ENCODE data around the gene PON3. TPM values are rescaled to one million over a fixed set of nuclear protein-coding genes. Genes with fewer than 3 reads are reported as not detected.

Gene PON3
- total and polyA plus RNA-seq, 2 of the 4 experiments (the other 2 are of a cell fraction) = not detected

- dilution Hi-C loops (cut with HindIII; ENCODE audit: low sequenced_read_pairs, unreplicated experiment) = no loop called here
- ATAC-seq (ENCODE audit: low read depth) (no peak), DNase-seq (no peak)
- Histone ChIP-seq H3K9ac (ENCODE audit: low read depth, low read length) (no peak overlapping the region), H2BK5ac (ENCODE audit: low read depth, low read length, poor library complexity, severe bottlenecking) (no peak overlapping the region), H3K56ac (ENCODE audit: extremely low read depth, insufficient read depth, low read length) (no peak overlapping the region), H3K36me3 (ENCODE audit: control insufficient read depth, insufficient read depth, low read length) (no peaks in the 10 kb centered on the region), H3K4me1 (ENCODE audit: control insufficient read depth, insufficient read depth, low read length) (no peaks in the 10 kb centered on the region), H2BK15ac (ENCODE audit: low read depth, low read length) (no peak overlapping the region), H3K4ac (ENCODE audit: low read depth, low read length) (no peak overlapping the region), H4K91ac (ENCODE audit: insufficient read depth, low read depth, low read length) (no peak overlapping the region), H3K9me3 (ENCODE audit: control insufficient read depth, insufficient read depth, low read length) (no peaks in the 10 kb centered on the region), H4K20me1 (ENCODE audit: insufficient read depth, low read length) (no peaks in the 10 kb centered on the region), H3K14ac (replicated peaks; ENCODE audit: low read depth, low read length) (no peak overlapping the region), H2AK5ac (ENCODE audit: low read depth, low read length) (no peak overlapping the region), H4K8ac (ENCODE audit: low read depth in 2 of 2, low read length in 2 of 2) (no peak overlapping the region), H3K4me3 (ENCODE audit: insufficient read depth, low read depth, low read length) (no peak overlapping the region), H2AFZ (replicated peaks; ENCODE audit: low read length, poor library complexity) (no peak overlapping the region), H3K23ac (ENCODE audit: low read depth, low read length) (no peak overlapping the region), H2BK120ac (ENCODE audit: low read depth, low read length) (no peak overlapping the region), H3K27ac (ENCODE audit: insufficient read depth, low read length) (no peak overlapping the region), H3K4me2 (ENCODE audit: low read depth, low read length) (no peak overlapping the region), H3K79me1 (ENCODE audit: low read depth in 1 of 2, low read length in 2 of 2) (no peaks in the 10 kb centered on the region), H4K5ac (ENCODE audit: low read depth, low read length) (no peak overlapping the region), H2AK9ac (replicated peaks; ENCODE audit: low read depth, low read length, poor library complexity) (no peak overlapping the region), H3K9me1 (ENCODE audit: insufficient read depth, low read length) (no peaks in the 10 kb centered on the region), H3K18ac (ENCODE audit: low read depth, low read length) (no peak overlapping the region), H3K27me3 (ENCODE audit: control insufficient read depth, insufficient read depth, low read length) (no peaks in the 10 kb centered on the region), H2BK20ac (ENCODE audit: low read depth, low read length) (no peak overlapping the region)
- CTCF ChIA-PET = no interaction called here
- in situ Hi-C loops (cut with MboI; ENCODE audit: low sequenced_read_pairs) = no loop called here
- TF ChIP-seq RAD21 (IDR thresholded peaks at IDR 0.05; ENCODE audit: low read length) = no peak
- no peak for TF ChIP-seq CEBPB (IDR thresholded peaks at IDR 0.05; ENCODE audit: low read depth, low read length)
- TF ChIP-seq FOS (IDR thresholded peaks at IDR 0.05; ENCODE audit: low read depth, low read length) = no peak
- no peak for TF ChIP-seq CHD1 (IDR thresholded peaks at IDR 0.05; ENCODE audit: low read depth, low read length)
- TF ChIP-seq MAFK (IDR thresholded peaks at IDR 0.05; ENCODE audit: low read depth, low read length) = no peak
- no peak for TF ChIP-seq POLR2A (IDR thresholded peaks at IDR 0.05; ENCODE audit: low read depth, low read length)
- TF ChIP-seq USF2 (IDR thresholded peaks at IDR 0.05; ENCODE audit: low read depth, low read length) = no peak
- TF ChIP-seq CTCF (conservative IDR thresholded peaks at IDR 0.05; ENCODE audit: low read depth, low read length) = no peak
- no peak for TF ChIP-seq SMC3 (IDR thresholded peaks at IDR 0.05; ENCODE audit: low read depth, low read length)
- TF ChIP-seq NFE2L2 (IDR thresholded peaks at IDR 0.05; ENCODE audit: low read depth, low read length) = no peak
- no peak for TF ChIP-seq MAZ (IDR thresholded peaks at IDR 0.05; ENCODE audit: borderline replicate concordance, low read depth, low read length)
- no peak for TF ChIP-seq MXI1 (IDR thresholded peaks at IDR 0.05; ENCODE audit: borderline replicate concordance, low read depth, low read length)
- no peak for TF ChIP-seq RCOR1 (IDR thresholded peaks at IDR 0.05; ENCODE audit: insufficient replicate concordance, low read length)
- TF ChIP-seq RFX5 (IDR thresholded peaks at IDR 0.05; ENCODE audit: low read depth, low read length) = no peak
- TF ChIP-seq BHLHE40 (IDR thresholded peaks at IDR 0.05; ENCODE audit: low read depth, low read length) = no peak
- TF ChIP-seq, protein P1, sequence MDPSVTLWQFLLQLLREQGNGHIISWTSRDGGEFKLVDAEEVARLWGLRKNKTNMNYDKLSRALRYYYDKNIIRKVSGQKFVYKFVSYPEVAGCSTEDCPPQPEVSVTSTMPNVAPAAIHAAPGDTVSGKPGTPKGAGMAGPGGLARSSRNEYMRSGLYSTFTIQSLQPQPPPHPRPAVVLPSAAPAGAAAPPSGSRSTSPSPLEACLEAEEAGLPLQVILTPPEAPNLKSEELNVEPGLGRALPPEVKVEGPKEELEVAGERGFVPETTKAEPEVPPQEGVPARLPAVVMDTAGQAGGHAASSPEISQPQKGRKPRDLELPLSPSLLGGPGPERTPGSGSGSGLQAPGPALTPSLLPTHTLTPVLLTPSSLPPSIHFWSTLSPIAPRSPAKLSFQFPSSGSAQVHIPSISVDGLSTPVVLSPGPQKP (IDR thresholded peaks at IDR 0.05; ENCODE audit: borderline replicate concordance, low read depth, low read length) = no peak
- BruUV-seq (replicated peaks) = no TSS peak
- intact Hi-C loops (cut with micrococcal nuclease) = no loop called here
- WGBS, 2 experiments (ENCODE audit: extremely low coverage in 2 of 2, insufficient read length in 1 of 2) = no CpG with 5 or more reads among the region's 2 CpGs
- POLR2A ChIA-PET (ENCODE audit: unreplicated experiment) = no interaction called here
These were observed 84.8 kb downstream of the PON3 start for GRCh38 chr7:95311389-95311788.

All from IMR-90 (cell line).